ENCODE data around the gene KIAA0408.

DNA sequence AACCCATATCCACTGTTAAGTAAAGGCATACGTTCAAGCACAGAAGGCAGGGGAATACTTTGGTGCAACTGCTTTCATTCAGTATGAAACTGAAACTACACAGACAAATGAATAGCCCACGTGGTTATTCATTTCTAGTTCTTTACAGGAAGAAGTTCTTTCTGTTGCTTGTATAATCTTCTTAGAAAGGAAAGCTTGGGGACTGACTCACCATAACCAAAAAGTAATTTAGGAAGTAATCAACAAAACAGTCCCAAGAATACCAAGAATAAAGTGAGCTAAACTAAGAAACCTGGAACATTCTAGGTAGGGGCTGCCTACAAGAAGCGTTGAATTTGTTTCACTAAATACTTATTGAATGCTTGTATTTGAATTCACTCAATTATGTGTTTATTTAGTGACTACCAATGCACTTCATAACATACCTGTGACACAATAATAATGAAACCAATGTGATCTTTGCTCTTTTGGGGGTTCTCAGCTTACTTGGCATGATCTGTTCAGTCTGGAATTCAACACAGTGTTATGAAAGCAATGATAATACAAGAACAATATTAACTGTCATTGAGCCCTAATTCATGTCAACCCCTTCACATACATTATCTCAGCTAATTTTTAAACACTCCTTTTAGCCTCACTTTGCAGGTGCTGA lies 25.1 kb upstream of the KIAA0408 start:
- TF ChIP-seq, protein P1, sequence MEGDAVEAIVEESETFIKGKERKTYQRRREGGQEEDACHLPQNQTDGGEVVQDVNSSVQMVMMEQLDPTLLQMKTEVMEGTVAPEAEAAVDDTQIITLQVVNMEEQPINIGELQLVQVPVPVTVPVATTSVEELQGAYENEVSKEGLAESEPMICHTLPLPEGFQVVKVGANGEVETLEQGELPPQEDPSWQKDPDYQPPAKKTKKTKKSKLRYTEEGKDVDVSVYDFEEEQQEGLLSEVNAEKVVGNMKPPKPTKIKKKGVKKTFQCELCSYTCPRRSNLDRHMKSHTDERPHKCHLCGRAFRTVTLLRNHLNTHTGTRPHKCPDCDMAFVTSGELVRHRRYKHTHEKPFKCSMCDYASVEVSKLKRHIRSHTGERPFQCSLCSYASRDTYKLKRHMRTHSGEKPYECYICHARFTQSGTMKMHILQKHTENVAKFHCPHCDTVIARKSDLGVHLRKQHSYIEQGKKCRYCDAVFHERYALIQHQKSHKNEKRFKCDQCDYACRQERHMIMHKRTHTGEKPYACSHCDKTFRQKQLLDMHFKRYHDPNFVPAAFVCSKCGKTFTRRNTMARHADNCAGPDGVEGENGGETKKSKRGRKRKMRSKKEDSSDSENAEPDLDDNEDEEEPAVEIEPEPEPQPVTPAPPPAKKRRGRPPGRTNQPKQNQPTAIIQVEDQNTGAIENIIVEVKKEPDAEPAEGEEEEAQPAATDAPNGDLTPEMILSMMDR (conservative IDR thresholded peaks at IDR 0.05; ENCODE audit: low read depth, low read length): no peak
- TF ChIP-seq EZH2 (IDR thresholded peaks at IDR 0.05; ENCODE audit: borderline replicate concordance, low read depth, low read length, poor library complexity, severe bottlenecking): no peak
